Stimulated activated CD4-positive, alpha-beta T cell treated with anti-CD3 and anti-CD28 coated beads, Interleukin-15, amount 100 ng/mL, for 48 hours (primary cell): Measurements from ENCODE around the gene CALD1.

Experiments used
- DNase-seq, 2 donors: peaks; one replicate each; pipeline ENCODE4 v3.0.0-alpha.2; 2020; ENCODE audit warnings: low read depth in 2 of 2

The CALD1 gene

DNA sequence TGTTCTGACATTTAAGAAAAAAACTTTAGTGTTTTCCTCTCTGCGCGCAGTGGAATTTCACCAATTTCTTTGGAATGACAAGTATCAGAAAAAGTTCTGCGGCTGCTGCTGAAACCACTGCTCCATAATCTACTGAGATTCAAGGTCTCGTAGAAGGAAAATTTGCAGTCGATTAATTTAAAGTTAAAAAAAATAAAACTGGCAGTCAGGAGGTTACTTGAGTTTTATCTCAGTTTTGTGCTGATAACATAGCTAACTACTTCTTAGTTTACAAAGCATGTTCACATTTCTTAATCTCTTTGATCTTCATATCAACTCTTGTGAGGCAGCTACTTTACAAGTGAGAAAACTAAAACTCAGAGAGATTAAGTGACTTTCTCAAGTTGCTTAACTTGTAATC lies 18.2 kb upstream of the CALD1 start:
- no peak for DNase-seq

DNA sequence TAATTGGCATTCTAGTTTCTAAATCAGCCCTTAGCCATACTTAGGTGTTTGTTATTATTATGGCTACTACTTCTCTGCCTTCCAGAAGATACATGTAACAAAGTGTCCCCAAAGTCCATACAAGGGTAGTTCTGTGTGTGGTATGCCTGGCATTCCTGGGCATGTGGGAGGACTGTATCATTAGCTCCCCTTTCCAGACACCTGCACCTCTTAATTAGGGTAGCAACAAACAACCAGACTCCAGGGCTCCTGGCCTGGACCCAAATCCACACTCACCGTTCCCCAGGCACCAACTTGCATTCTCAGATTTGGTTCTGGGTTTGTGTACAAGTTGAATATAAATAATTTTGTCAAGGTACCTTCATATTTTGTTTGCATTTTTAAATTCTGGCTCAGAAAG lies 15.5 kb upstream of the CALD1 start:
- no peak for DNase-seq

- DNase-seq = no peak
These were observed 15.1 kb upstream of the CALD1 start for GRCh38 chr7:134764365-134764764.

DNA sequence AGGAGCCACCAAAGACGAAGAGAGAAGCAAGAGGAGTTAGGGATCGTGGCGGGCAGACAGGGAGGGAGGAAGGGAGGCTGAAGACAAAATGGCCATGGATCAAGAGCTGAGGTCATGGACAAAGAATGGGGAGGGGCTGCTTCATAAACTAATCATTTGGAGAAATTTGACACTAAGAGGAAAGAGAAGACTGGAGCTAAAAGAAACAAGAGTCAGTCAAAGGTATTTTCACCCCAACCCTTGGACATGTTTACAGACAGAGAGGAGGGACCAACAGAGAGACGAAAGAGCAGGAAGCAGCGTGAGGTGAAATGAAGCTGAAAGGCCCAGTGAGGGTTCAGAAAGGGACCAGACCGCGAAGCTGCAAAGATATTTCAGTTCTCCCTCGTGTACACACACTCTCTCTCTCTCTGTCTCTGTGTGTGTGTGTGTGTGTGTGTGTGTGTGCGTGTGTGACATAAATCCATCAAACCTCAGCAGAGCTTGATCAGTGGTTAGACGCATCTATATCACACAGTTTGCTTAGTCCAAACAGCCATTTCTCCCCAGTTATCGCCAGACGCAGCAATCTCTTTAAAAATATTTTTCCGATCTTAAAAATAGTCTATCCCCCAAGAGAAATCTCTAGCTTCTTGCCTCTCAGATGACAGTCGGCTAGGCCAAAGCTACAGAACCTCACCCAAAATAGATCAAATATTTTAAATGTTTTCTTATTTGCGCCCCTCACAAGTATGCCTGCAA lies 12.5 kb upstream of the CALD1 start:
- no peak for DNase-seq

- DNase-seq = no peak
These were observed 11.8 kb upstream of the CALD1 start for GRCh38 chr7:134767520-134768168.

DNA sequence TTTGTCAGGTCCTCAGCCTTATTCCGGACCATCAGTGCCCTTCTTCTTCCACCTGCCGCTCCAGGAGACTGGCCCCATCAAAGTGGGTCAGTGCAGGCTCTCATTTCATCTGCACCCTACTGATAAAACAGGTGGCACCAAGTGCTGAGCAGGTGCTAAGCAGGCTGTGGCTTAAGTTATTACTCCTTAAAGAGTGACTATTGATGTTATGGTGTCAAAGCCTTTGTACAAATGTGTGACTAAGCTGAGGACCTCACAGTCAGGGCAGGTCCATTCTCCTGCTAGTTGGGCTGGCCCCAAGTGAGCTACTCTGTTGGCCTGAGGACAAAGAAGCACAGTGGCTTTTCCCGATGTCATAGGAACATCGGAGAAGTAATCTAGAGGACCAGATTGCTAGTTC lies 11.2 kb upstream of the CALD1 start:
- DNase-seq = no peak

DNA sequence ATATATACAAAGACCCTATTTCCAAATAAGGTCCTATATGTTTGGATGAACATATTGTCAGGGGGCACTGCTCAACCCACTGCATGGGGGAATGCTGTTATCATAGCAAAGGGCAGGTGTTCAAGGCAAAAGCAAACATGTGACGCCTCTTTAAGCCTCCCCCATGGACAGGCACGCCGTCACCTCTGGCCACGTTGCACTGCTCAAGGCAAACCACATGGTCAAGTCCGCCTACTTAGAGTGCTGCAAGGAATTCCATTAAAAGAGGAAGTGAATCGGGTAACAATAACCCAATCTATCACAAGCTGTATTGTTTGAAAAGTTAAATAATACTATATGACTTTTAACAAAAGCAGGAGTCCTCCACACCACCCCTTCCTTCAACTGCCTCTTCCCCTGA lies 8.8 kb upstream of the CALD1 start:
- no peak for DNase-seq

- no peak for DNase-seq
These were observed 8.3 kb upstream of the CALD1 start for GRCh38 chr7:134771111-134771510.

DNA sequence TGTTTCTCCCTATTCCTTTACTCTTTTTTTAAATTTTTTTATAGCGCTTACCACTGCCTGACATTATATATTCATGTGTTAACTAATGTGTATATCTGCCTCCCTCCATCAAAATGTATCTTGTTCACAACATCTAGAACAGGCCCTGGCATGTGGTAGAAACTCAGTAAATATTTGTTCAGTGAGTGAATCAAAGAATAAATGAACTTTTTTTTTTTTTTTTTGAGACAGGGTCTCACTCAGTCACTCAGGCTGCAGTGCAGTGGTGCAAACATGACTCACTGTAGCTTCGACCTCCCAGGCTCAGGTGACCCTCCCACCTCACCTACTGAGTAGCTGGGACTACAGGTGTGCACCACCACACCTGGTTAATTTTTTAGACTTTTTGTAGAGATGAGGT lies 7.5 kb upstream of the CALD1 start:
- no peak for DNase-seq

- no peak for DNase-seq
These were observed 7.0 kb upstream of the CALD1 start for GRCh38 chr7:134772401-134772800.

DNA sequence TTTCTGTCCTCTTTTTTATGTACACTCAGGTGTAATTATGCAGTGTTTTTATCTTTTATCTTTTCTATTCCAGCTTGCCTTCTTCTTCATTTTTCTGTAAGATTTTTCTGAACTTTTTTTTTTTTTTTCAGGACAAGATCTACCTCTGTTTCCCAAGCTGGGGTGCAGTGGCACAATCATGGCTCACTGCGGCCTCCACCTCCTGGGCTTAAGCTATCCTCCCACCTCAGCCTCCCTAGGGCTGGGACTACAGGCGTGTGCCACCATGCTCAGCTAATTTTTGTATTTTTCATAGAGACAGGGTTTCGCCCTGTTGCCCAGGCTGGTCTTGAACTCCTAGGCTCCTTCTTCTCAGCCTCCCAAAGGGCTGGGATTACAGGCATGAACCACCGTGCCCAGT lies 6.3 kb upstream of the CALD1 start:
- DNase-seq = no peak

GRCh38 chr7:134774119-134774518 lies 5.3 kb upstream of the CALD1 start:
- DNase-seq = no peak

GRCh38 chr7:134777470-134777869 lies 2.0 kb upstream of the CALD1 start:
- no peak for DNase-seq

- DNase-seq = no peak
These were observed 1.4 kb upstream of the CALD1 start for GRCh38 chr7:134777908-134778580.

- no peak for DNase-seq
These were observed 269 bp downstream of the CALD1 start for GRCh38 chr7:134779741-134780065.

DNA sequence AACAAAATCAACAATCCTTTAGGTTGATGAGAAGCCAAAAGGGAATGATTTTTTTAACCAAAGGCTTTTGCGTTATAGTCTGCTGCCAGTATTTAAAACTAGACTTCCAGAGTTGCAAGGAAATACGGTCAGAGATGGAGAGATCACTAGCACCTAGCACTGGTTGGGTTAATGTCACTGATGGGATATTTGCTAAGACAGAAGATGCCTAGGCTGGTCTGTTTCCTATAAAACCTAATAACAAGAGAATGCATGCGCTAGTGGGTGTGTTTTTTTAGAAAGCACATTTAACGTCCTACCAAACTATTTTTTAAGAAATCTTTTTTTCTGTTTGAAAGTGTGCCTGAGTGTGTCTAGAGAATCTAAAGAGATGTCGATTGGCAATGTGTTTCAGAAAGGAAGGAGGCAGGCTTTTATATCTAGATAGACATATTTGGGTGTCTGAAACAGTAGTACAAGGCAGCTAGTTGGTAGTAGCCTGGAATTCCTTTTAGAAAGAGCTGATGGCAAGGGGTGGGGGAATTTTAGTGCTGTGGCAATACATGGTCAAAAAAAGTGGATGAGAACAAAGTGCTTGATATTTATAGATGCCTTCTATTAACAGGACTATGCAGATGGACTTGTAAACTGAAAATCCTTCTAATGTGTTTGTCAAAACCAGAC lies 863 bp downstream of the CALD1 start:
- DNase-seq = no peak

- no peak for DNase-seq
These were observed 1.7 kb downstream of the CALD1 start for GRCh38 chr7:134781171-134781570.

DNA sequence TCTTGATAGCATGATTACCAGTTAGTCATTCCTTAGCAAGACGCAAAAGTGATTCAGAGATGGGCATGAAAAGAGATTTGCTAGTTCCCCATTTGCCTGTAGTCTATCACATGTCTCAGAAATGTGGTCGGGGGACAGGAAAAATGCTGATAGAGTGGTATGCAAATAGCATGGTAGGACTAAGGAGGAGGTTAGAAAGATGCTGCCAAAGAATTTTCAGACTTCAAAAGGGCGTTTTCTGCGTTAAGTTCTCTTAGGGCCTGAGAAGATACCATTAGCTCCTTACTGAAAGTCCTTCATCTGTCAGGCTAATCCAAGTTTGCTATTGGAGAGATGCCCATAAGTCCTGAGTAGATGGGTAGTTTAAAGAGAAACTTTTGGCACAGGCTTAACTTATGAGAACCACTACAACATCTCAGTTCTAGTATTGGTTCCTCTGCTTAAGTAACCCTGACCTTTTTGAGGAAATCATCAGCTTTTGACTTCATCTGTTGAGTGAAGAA lies 2.7 kb downstream of the CALD1 start:
- DNase-seq = no peak

DNA sequence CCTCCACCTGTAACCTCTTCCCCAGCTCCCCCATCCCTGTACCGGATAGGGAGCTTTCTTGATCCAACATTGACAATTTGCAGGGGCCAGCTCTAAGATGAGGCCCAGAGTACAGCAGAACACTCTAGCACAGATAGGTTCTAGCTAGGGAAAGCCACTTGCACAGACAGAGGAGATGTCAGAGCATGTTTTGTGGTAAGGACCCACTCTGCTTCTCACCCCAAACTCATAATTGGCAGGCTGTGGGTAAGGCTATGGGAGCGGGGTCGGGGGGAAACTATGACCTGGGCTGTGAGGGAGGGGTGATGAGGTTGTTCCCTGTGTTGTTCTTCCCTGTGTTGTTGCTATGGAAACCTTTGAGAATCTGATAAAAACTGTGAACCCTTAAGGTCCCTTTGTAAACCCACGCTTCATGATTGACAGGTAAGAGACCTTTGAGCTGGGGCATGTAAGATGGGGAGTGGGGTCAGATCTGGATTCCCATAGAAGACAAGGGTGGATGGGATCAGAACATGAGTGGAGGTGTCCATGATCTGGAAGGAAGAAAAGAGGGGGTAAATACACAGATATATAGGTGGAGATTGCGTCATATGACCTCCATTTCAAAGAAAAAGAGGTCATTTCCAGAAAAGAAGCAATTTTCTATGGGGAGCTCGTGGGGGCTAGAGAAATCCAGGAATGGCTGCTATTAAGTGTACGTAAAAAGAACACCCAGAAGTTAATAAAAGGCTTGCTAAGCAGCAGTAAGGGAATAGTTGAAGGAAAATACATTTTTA lies 4.0 kb downstream of the CALD1 start:
- no peak for DNase-seq

GRCh38 chr7:134784251-134785049 lies 5.0 kb downstream of the CALD1 start:
- DNase-seq = no peak

- DNase-seq = no peak
These were observed 6.4 kb downstream of the CALD1 start for GRCh38 chr7:134785842-134786241.
